NCI-H2196 treated with DMSO at 0.1 percent for 48 hours (cell line): ENCODE data around the gene CEBPG.

Source experiments
- DNase-seq: peaks from one replicate; lab custom pipeline; 2025; ENCODE audit not compliant: unreplicated experiment; lab: John Stamatoyannopoulos, UW

CEBPG gene

GRCh38 chr19:33404506-33405253, 31.2 kb downstream of the CEBPG start:
- no peak for DNase-seq

DNA sequence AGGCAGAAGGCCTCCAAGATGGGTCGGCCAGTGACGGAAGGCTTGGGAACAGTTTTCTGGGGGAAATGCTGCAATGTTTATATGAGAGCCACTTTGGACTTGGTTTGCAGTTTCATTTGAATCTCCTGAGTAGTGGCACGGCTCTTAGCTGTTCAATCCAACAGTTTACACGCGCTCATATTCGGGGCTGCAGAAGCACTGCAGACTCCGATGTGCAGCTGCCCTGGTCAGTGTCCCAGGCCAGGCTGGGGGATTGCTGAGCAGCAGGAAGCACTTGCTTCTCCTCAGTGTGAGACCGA, 31.7 kb downstream of the CEBPG start:
- DNase-seq, result no peak

DNA sequence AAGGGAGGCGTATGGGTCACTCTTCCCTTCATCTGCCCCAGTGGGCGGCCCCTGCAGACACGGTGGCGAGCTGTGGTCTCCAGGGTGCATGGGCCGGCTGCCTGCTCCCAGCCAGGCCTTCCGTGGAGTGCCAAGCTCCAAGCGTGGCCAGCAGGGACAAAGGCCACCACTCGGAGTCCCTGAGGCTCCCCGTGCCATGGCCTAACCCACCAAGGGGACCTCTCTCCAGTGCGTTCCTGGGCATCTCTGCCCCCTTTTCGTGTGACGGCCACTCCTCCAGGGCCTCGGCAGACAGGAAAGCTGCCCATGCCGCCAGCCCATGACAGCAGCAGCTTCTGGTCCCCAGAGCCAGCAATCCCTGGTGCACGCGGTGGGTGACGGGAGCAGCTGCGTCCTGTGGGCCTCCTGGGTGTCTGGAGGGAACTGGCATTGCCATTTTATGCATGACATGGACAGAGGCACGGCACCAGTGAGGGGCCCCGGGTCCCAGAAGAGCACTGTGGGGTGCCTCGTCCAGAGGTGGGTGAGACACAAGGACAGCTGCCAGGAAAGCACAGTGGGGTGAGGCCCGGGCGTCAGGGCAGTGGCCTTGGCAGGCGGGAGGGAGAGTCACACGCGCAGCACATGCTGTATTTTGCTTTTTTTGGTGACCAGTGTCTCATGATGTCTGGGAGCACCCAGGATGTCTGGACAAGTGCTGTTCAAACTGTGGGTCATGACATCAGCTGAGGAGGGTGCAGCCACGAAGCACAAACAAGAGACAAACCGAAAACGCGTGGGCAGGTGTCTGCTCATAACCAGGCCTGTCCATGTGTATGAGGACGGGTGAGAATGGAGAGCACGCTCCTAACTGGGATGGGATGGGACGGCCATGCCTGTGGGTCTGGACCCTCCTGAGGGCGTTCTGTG, 32.3 kb downstream of the CEBPG start:
- no peak for DNase-seq

- peak; percentile 40 for DNase-seq
These were observed 33.1 kb downstream of the CEBPG start for GRCh38 chr19:33406521-33407139.

DNA sequence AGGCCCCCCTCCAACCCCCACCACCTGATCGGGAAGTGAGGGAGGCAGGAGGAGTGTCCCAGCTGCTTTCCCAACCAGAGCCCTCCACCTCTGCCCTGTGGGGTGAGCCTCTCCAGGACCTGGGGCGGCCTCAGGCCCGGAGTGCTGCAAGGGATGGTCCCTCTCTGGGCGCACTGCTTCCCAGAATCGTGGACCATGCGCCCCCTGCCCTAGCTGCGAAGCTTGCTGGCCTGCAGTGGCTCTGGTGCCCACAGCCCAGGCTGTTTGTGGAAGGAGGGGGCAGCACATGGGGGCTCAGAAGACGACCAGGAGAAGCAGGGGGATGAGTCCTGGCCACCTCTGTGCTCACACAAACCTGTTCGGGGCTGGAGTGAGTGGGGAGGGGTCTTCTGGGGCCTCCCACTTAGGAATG, 33.6 kb downstream of the CEBPG start:
- DNase-seq, result no peak

GRCh38 chr19:33407716-33408115, 34.2 kb downstream of the CEBPG start:
- DNase-seq, result no peak

GRCh38 chr19:33408116-33408515, 34.6 kb downstream of the CEBPG start:
- no peak for DNase-seq

DNA sequence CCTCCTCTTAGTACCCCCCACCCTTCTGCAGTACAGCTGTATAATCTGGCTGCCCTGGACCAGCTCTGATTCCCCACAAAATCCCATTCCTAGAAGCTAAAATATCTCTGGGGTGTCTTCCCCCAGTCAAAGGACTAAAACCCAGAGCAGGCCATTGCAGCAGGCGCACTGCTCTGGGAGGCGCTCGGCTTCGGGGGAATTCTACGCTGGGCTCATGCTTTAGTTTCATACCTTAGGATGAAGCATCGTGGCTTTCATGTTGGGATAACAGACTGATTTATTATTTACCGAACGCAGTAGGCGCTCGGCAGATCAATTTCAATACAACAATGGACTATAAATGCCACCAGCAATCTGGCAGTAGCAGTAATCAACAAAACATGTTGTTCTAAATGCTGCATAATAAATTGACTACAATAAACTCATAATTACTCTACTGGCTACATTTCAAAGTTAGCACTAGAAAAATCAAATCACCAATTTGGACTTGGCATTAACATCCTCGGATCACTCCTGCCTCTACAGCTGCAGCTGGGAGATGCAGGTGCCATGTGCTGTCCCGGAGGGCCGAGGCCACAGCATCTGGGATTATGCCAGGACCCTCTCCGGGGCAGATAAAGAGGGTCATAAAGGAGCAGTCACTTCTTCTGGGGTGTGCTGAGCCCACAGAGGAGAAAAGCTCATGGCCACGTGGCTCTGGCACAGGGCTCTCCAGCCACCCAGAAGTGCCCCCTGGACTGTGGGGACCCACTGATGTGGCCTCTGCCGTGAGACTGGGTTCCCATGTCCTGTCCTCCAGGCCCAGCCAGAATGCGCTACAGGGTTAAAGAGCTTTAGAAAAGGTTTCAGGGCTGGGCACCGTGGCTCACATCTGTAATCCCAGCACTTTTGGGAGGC, 35.3 kb downstream of the CEBPG start:
- no peak for DNase-seq

DNA sequence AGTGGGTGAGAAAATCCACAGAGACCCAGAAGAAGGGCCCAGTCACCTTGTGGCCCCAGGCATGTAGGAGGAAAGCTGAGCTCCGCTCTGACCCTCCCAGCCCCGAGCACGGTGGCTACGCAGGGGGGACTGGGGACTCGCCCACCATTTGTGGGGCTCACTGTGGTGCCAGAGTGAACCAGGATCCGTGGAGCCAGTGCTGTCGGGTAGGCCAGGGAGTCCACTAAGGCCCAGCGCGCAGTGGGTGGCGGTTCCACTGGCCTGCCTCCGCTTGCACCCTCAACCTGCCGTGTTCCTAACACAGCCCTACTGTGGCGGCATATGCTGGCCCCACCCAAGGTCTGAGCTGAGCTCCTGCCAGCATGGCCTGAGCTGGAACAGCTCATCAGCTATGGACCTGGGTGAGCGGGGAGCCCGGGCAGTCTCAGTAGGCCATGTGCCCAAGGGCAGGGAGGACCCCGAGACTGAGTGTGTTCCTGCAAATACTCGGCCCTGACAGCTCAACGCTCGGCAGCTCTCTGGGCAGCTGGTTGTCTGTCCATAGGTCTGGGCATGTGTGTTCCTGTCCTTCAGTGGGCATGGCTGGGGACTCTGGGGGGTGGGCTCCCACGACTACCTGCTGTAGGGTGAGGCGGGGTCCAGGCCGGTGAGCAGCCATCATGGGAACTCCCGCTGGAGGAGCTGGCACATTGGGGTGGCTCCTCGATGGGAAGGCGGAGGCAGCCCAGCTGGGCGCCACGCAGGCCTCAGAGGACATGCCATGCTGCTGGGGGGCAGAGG, 36.6 kb downstream of the CEBPG start:
- no peak for DNase-seq

DNA sequence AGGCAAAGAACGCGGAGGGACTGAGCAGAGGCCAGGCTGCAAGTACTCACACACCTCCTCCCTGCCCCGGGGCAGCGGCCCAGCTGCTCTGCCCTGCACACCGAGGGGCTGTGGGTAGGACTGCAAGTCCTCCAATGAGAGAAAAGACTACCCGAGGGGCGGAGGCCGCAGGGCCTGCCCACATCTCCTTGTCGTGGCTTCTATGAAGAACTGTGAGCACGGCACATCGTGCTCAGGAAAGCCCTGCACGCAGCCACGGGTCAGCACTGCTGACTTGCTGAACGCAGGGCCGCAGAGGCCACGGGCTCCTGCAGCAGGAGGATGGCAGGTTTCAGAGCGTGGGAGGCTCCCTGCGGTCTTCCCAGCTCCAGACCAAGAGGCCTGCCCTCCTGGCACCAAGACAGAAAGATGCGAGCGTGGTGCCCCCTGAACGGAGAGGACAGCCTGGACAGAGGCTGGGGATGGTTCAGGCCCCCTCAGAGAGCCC, 37.4 kb downstream of the CEBPG start:
- no peak for DNase-seq

- no peak for DNase-seq
These were observed 38.2 kb downstream of the CEBPG start for GRCh38 chr19:33411621-33412180.

- no peak for DNase-seq
These were observed 39.3 kb downstream of the CEBPG start for GRCh38 chr19:33412601-33413425.

DNA sequence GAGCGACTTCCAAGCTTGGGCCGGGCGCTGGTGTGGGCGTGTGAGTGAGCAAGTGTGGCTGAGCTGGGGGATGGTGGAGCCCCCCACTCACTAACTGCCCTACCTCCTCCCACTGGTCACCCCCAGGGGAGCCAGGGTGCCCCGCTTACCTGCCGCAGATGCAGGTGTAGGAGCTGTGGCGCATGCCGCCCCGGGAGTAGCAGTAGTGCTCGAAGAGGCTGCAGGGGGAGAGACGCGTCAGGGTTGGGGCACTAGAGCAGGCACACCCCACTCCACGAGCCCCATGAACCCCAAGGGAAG, 39.9 kb downstream of the CEBPG start:
- no peak for DNase-seq

DNA sequence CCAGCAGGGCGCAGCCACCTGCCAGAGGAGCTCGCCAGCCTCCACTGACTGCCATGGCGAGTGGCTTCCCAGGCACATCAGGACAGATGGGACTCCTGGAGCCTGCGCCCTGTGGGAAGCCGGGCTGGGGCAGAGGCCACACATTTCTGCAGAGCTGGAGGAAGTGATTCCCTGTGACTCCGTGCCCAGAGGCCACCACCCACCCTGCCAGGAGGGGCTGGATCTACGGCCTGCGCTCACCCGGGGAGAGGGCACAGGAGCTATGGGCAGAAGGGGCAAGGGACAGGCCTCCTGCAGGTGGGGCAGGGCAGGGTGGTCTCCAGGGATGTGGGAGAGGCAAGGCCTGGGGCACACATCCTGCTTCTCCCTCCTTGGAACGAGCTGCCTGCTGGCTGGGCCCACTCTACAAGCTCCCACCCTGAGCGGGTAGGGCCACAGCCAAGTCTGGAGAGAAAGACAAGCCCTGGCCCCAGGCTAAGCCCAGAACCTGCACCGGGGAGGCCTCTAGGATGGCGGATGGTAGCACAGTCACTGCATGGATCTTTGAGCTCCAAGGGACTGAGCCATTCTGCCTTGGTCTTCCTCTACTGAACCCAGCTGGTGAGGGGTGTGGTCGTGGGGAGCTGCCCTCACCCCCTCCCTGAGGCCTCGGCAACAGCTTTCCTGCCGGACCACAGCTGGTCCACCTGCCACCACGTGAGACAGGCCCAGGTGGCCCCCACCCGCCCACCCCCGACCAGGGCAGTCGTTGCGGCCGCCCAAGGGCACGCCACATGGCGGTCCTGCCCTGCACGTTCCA, 40.6 kb downstream of the CEBPG start:
- DNase-seq, result no peak

- no peak for DNase-seq
These were observed 41.4 kb downstream of the CEBPG start for GRCh38 chr19:33414667-33415605.

DNA sequence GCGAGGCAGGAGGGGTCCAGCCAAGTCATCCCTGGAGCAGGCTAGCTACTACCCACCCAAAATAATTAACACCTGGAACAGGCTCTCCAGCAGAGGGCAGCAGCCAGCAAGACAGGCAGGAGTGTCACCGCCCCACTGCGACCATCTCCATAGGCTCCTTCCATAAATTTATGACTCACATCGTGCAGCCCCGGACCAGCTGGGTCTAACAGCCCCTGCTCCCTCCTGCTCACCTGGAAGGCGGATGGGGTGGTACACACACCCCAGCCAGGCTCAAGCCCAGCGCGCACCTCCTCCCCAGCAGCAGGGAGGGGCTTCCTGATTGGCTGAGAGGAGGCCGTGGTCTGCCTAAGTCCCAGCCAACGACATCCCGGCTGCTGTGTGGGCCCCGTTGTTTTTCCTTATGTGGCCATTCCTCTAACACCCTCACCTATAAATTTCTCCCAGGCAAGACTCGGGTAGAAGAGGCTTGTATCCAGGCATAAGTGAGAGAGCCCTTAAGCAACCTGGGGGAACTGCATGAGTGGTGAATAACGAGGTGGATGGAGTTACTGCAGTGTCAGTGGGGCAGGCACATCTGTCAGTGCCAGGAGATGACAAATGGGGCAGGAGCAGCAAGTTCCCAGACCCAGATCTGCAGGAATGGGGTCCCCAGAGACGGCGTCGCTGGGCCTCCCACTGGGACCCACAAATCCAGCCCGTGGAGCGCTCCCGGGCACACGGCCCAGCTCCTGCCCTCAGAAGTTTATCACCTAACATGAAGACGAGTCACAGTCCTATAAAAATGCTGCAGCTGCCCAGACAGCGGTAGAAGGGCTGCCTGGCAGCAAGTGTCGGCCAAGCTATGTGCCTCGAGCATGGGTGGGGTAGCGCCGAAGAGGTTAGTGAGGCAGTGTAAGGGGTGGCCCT, 43.1 kb downstream of the CEBPG start:
- DNase-seq, result peak; percentile 13
